Activated naive CD4-positive, alpha-beta T cell treated with anti-CD3 and anti-CD28 coated beads, Interleukin-2, amount 50 U/mL, for 24 hours (primary cell): ENCODE measurements around the gene FOXQ1.

Source experiments
- H3K27ac Mint-ChIP-seq: one replicate; pipeline ENCODE4 v1.8.0; 2021; ENCODE audit warnings: mild to moderate bottlenecking, mixed read lengths
- H3K27me3 Mint-ChIP-seq: one replicate; pipeline ENCODE4 v1.8.0; 2021; ENCODE audit warnings: mixed read lengths
- H3K36me3 Mint-ChIP-seq: one replicate; pipeline ENCODE4 v1.8.0; 2021; ENCODE audit warnings: mixed read lengths
- H3K4me1 Mint-ChIP-seq: one replicate; pipeline ENCODE4 v1.8.0; 2021; ENCODE audit warnings: mixed read lengths
- H3K4me3 Mint-ChIP-seq: one replicate; pipeline ENCODE4 v1.8.0; 2021; ENCODE audit warnings: mild to moderate bottlenecking, mixed read lengths
- H3K9me3 Mint-ChIP-seq: one replicate; pipeline ENCODE4 v1.8.0; 2021; ENCODE audit warnings: mixed read lengths

FOXQ1 gene

GRCh38 chr6:1325461-1326309, 13.8 kb downstream of the FOXQ1 start:
- no peaks in the 10 kb centered on the region for H3K4me1 Mint-ChIP-seq
- H3K27ac Mint-ChIP-seq, result no peak overlapping the region
- peaks cover 33% of the 10 kb centered on the region for H3K27me3 Mint-ChIP-seq
- H3K4me3 Mint-ChIP-seq, result no peak overlapping the region
- peaks cover 10% of the 10 kb centered on the region for H3K9me3 Mint-ChIP-seq
- H3K36me3 Mint-ChIP-seq, result no peaks in the 10 kb centered on the region

- H3K27me3 Mint-ChIP-seq, result peaks cover 33% of the 10 kb centered on the region
- peaks cover 10% of the 10 kb centered on the region for H3K9me3 Mint-ChIP-seq
- H3K4me3 Mint-ChIP-seq, result no peak overlapping the region
- no peaks in the 10 kb centered on the region for H3K4me1 Mint-ChIP-seq
- no peaks in the 10 kb centered on the region for H3K36me3 Mint-ChIP-seq
- no peak overlapping the region for H3K27ac Mint-ChIP-seq
Observed at GRCh38 chr6:1326535-1327121, 14.7 kb downstream of the FOXQ1 start.

GRCh38 chr6:1327630-1328029, 15.7 kb downstream of the FOXQ1 start:
- Mint-ChIP-seq H3K27ac (no peak overlapping the region), H3K4me3 (no peak overlapping the region), H3K36me3 (no peaks in the 10 kb centered on the region), H3K4me1 (no peaks in the 10 kb centered on the region), H3K27me3 (peaks cover 30% of the 10 kb centered on the region), H3K9me3 (peaks cover 10% of the 10 kb centered on the region)

- H3K27ac Mint-ChIP-seq, result no peak overlapping the region
- no peak overlapping the region for H3K4me3 Mint-ChIP-seq
- no peaks in the 10 kb centered on the region for H3K4me1 Mint-ChIP-seq
- peaks cover 33% of the 10 kb centered on the region for H3K27me3 Mint-ChIP-seq
- H3K36me3 Mint-ChIP-seq, result no peaks in the 10 kb centered on the region
- peaks cover 10% of the 10 kb centered on the region for H3K9me3 Mint-ChIP-seq
Observed at GRCh38 chr6:1328129-1328800, 16.4 kb downstream of the FOXQ1 start.

GRCh38 chr6:1329708-1330107, 17.8 kb downstream of the FOXQ1 start:
- Mint-ChIP-seq H3K27ac (no peak overlapping the region), H3K4me3 (no peak overlapping the region), H3K27me3 (peaks cover 34% of the 10 kb centered on the region), H3K9me3 (peaks cover 10% of the 10 kb centered on the region), H3K36me3 (no peaks in the 10 kb centered on the region), H3K4me1 (no peaks in the 10 kb centered on the region)

GRCh38 chr6:1334684-1335083, 22.8 kb downstream of the FOXQ1 start:
- Mint-ChIP-seq H3K27ac (no peak overlapping the region), H3K9me3 (peaks cover 5% of the 10 kb centered on the region), H3K27me3 (peaks cover 19% of the 10 kb centered on the region), H3K36me3 (no peaks in the 10 kb centered on the region), H3K4me3 (no peak overlapping the region), H3K4me1 (no peaks in the 10 kb centered on the region)

GRCh38 chr6:1335367-1336037, 23.6 kb downstream of the FOXQ1 start:
- H3K36me3 Mint-ChIP-seq, result no peaks in the 10 kb centered on the region
- H3K27me3 Mint-ChIP-seq, result peaks cover 19% of the 10 kb centered on the region
- H3K4me3 Mint-ChIP-seq, result no peak overlapping the region
- H3K4me1 Mint-ChIP-seq, result no peaks in the 10 kb centered on the region
- no peaks in the 10 kb centered on the region for H3K9me3 Mint-ChIP-seq
- H3K27ac Mint-ChIP-seq, result no peak overlapping the region

- no peaks in the 10 kb centered on the region for H3K4me1 Mint-ChIP-seq
- H3K4me3 Mint-ChIP-seq, result no peak overlapping the region
- no peaks in the 10 kb centered on the region for H3K9me3 Mint-ChIP-seq
- H3K27ac Mint-ChIP-seq, result no peak overlapping the region
- peaks cover 22% of the 10 kb centered on the region for H3K27me3 Mint-ChIP-seq
- H3K36me3 Mint-ChIP-seq, result no peaks in the 10 kb centered on the region
Observed at GRCh38 chr6:1336246-1336843, 24.4 kb downstream of the FOXQ1 start.

GRCh38 chr6:1337791-1338190, 25.9 kb downstream of the FOXQ1 start:
- Mint-ChIP-seq H3K27me3 (peaks cover 29% of the 10 kb centered on the region), H3K4me3 (no peak overlapping the region), H3K4me1 (no peaks in the 10 kb centered on the region), H3K9me3 (peaks cover 6% of the 10 kb centered on the region), H3K27ac (no peak overlapping the region), H3K36me3 (no peaks in the 10 kb centered on the region)

GRCh38 chr6:1346101-1346500, 34.2 kb downstream of the FOXQ1 start:
- Mint-ChIP-seq H3K4me1 (no peaks in the 10 kb centered on the region), H3K9me3 (peaks cover 28% of the 10 kb centered on the region), H3K27me3 (peaks cover 42% of the 10 kb centered on the region), H3K27ac (no peak overlapping the region), H3K36me3 (peaks cover 2% of the 10 kb centered on the region), H3K4me3 (no peak overlapping the region)

- Mint-ChIP-seq H3K27ac (no peak overlapping the region), H3K36me3 (peaks cover 2% of the 10 kb centered on the region), H3K4me3 (no peak overlapping the region), H3K4me1 (no peaks in the 10 kb centered on the region), H3K27me3 (peaks cover 40% of the 10 kb centered on the region), H3K9me3 (peaks cover 34% of the 10 kb centered on the region)
Observed at GRCh38 chr6:1346558-1347091, 34.7 kb downstream of the FOXQ1 start.

- H3K9me3 Mint-ChIP-seq, result peaks cover 34% of the 10 kb centered on the region
- no peak overlapping the region for H3K27ac Mint-ChIP-seq
- peaks cover 4% of the 10 kb centered on the region for H3K36me3 Mint-ChIP-seq
- peaks cover 41% of the 10 kb centered on the region for H3K27me3 Mint-ChIP-seq
- no peaks in the 10 kb centered on the region for H3K4me1 Mint-ChIP-seq
- H3K4me3 Mint-ChIP-seq, result no peak overlapping the region
Observed at GRCh38 chr6:1347161-1347560, 35.3 kb downstream of the FOXQ1 start.

- peaks cover 48% of the 10 kb centered on the region for H3K27me3 Mint-ChIP-seq
- peaks cover 24% of the 10 kb centered on the region for H3K9me3 Mint-ChIP-seq
- H3K4me3 Mint-ChIP-seq, result no peak overlapping the region
- no peaks in the 10 kb centered on the region for H3K4me1 Mint-ChIP-seq
- no peak overlapping the region for H3K27ac Mint-ChIP-seq
- H3K36me3 Mint-ChIP-seq, result peaks cover 8% of the 10 kb centered on the region
Observed at GRCh38 chr6:1348675-1349074, 36.8 kb downstream of the FOXQ1 start.

GRCh38 chr6:1349655-1350054, 37.8 kb downstream of the FOXQ1 start:
- peaks cover 19% of the 10 kb centered on the region for H3K9me3 Mint-ChIP-seq
- no peaks in the 10 kb centered on the region for H3K4me1 Mint-ChIP-seq
- no peak overlapping the region for H3K27ac Mint-ChIP-seq
- peaks cover 6% of the 10 kb centered on the region for H3K36me3 Mint-ChIP-seq
- peaks cover 52% of the 10 kb centered on the region for H3K27me3 Mint-ChIP-seq
- H3K4me3 Mint-ChIP-seq, result no peak overlapping the region

- H3K4me3 Mint-ChIP-seq, result no peak overlapping the region
- H3K27ac Mint-ChIP-seq, result no peak overlapping the region
- H3K4me1 Mint-ChIP-seq, result no peaks in the 10 kb centered on the region
- peaks cover 55% of the 10 kb centered on the region for H3K27me3 Mint-ChIP-seq
- H3K36me3 Mint-ChIP-seq, result peaks cover 6% of the 10 kb centered on the region
- H3K9me3 Mint-ChIP-seq, result peaks cover 17% of the 10 kb centered on the region
Observed at GRCh38 chr6:1351381-1352008, 39.6 kb downstream of the FOXQ1 start.
